NT2/D1 (cell line): ENCODE measurements around the gene TCIRG1.

Source experiments
- DNase-seq: peaks from one replicate; pipeline ENCODE4 v3.0.0-alpha.2; 2011; ENCODE audit warnings: low read depth, low spot score
- H3K27me3 ChIP-seq: 2 replicates; pipeline ENCODE4 v1.6.0; 2011; ENCODE audit warnings: mild to moderate bottlenecking; ENCODE audit not compliant: insufficient read length, insufficient read depth
- H3K36me3 ChIP-seq: 2 replicates; pipeline ENCODE4 v1.6.1; 2011; ENCODE audit warnings: mild to moderate bottlenecking, low read length, mixed read lengths; ENCODE audit not compliant: insufficient read depth, insufficient read length
- H3K4me1 ChIP-seq: 2 replicates; pipeline ENCODE4 v1.5.1; 2011; ENCODE audit not compliant: insufficient read depth, insufficient read length
- H3K4me3 ChIP-seq: 2 replicates; pipeline ENCODE4 v1.5.1; 2011; ENCODE audit warnings: low read depth; ENCODE audit not compliant: insufficient read length
- H3K9ac ChIP-seq: 2 replicates; pipeline ENCODE4 v1.6.0; 2011; ENCODE audit warnings: low read depth; ENCODE audit not compliant: insufficient read length
- H3K9me3 ChIP-seq: 2 replicates; pipeline ENCODE4 v1.5.1; 2011; ENCODE audit warnings: mild to moderate bottlenecking, low read length; ENCODE audit not compliant: insufficient read depth
- SUZ12 ChIP-seq: IDR thresholded peaks from 2 replicates; pipeline ENCODE4 v1.6.1; 2011; ENCODE audit not compliant: insufficient read length, insufficient read depth; ENCODE audit errors: extremely low read depth
- YY1 ChIP-seq: IDR thresholded peaks from 2 replicates; pipeline ENCODE4 v1.6.1; 2011; ENCODE audit not compliant: insufficient read length, insufficient read depth
- ZNF274 ChIP-seq: IDR thresholded peaks from 2 replicates; pipeline ENCODE4 v1.6.1; 2011; ENCODE audit warnings: mild to moderate bottlenecking, low read depth, low read length

The TCIRG1 gene

DNA sequence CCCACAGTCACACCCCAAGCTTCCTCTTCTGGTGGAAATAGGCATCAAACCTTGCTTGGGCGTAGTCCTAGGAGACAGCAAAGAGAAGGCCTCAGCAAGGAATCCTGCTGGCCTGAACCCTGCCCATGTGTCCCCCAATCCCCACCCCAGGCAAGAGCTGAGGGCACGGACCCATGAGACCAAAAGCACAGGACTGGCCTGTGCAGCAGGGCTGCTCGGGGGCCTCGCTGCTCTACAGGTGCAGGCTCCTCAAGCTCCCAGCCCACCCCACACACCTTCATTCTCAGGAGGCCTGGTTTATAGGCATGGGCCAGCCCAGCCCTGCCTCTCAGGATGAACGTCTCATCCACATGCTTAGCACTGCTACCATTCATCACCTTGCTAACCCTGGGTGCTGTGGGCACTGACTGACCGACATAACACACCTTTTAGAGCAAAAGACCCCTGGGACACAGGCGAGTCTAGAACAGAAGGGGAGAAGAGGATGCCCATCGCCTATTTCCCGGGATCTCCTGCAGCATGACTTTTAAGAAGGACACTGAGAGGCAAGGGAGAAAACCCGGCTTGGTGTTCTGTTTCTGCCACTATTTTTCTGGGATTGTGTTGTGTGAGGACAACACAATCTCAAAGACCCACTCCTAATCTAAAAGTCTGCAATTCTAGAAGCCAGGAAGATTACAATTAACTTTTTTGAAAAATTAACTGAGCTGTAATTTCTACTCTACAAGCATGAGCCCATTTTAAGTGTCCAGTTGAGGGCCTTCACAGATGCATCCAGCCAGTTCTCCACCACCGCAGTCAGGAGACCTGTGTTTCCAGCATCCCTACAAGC is 15.4 kb downstream of the TCIRG1 start:
- Histone ChIP-seq H3K27me3 (no peaks in the 10 kb centered on the region), H3K36me3 (peaks cover 63% of the 10 kb centered on the region), H3K9ac (no peak overlapping the region), H3K4me1 (peaks cover 4% of the 10 kb centered on the region), H3K9me3 (no peaks in the 10 kb centered on the region), H3K4me3 (no peak overlapping the region)
- TF ChIP-seq SUZ12, result no peak
- TF ChIP-seq ZNF274, result no peak
- TF ChIP-seq YY1, result no peak
- DNase-seq, result no peak

DNA sequence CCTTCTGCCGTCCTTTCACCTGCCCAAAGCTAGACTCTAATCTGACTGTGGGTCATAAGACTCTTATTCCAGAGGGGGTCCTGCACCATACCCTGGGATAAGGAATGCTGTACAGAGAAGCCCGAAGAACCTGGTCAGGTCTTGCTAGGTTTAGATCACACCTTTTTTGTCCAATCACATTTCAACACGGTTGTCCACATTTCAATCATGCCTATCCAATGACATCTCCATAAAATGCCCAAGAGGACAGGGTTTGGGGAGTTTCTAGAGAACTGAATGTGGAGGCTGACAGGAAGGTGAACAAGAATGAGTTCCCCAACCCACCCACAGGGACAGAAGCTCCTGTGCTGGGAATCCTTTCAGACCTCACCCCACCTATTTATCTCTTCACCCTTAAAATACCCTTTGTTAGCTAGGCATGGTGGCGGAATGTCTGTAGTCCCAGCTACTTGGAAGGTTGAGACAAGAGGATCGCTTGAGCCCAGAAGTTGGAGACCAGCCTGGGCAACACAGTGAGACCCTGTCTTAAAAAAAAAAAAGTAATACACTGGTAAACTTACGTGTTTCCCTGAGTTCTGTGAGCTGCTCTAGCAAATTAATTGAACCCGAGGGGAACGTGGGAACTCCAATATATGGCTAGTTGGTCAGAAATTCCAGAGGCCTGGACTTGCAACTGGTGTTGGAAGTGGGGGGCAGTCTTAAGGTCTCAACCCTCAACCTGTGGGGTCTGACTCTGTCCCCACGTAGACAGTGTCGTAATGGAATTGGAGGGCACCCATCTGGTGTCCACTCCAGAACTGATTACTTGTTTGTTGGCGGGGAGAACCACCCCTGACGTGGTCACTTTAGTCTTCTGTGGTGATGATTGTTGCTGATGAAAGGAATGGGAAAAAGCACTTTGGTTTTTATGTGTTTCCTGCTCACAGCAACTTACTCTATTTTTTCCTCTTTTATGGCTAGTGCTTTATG is 17.8 kb downstream of the TCIRG1 start:
- no peak for DNase-seq
- TF ChIP-seq SUZ12 (no peak), ZNF274 (no peak), YY1 (no peak)
- H3K36me3 ChIP-seq, result peaks cover 57% of the 10 kb centered on the region

DNA sequence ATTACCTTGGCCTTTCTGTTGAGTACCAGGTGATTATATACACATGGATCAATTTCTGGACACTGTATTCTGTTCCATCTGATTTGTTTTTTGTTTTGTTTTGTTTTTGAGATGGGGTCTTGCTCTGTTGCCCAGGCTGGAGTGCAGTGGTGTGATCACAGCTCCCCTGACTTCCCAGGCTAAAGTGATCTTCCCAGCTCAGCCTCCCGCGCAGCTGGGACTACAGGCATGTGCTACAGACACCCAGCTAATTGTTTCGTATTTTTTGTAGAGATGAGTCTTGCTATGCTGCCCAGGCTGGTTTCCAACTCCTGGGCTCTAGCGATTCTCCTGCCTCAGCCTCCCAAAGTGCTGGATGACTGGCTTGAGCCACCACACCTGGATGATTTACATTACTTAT is 19.0 kb downstream of the TCIRG1 start:
- H3K9me3 ChIP-seq, result no peaks in the 10 kb centered on the region
- no peak overlapping the region for H3K9ac ChIP-seq
- H3K36me3 ChIP-seq, result peaks cover 59% of the 10 kb centered on the region
- TF ChIP-seq SUZ12 (no peak), ZNF274 (no peak), YY1 (no peak)
- H3K4me3 ChIP-seq, result no peak overlapping the region
- no peaks in the 10 kb centered on the region for H3K27me3 ChIP-seq
- DNase-seq, result no peak
- no peaks in the 10 kb centered on the region for H3K4me1 ChIP-seq

More for the DNA sequence above, 17.8 kb downstream of the TCIRG1 start:
- Histone ChIP-seq H3K4me3 (no peak overlapping the region), H3K9ac (no peak overlapping the region), H3K9me3 (no peaks in the 10 kb centered on the region), H3K4me1 (peaks cover 2% of the 10 kb centered on the region), H3K27me3 (no peaks in the 10 kb centered on the region)

DNA sequence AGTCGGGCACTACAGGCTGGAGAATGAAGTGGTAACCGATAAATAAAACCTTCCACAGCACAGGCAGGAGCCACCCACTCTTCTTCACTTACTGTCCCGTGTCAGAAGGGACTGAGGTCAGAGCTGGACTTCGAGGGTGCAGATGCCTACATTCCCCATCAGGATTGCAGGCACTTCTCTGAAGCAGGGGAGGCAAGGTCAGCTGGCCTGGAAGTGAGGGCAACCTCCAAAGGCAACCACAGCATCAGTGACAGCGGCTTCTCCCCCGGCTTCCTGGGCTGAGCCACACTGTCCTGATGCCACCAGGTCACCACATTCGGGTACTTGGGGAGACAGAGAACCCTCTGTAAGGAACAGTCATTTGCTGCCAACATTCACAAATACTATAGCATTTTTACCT is 22.7 kb downstream of the TCIRG1 start:
- TF ChIP-seq SUZ12 (no peak), ZNF274 (no peak)
- DNase-seq, result no peak
- H3K4me3 ChIP-seq, result no peak overlapping the region
- H3K36me3 ChIP-seq, result peaks cover 70% of the 10 kb centered on the region
- H3K4me1 ChIP-seq, result no peaks in the 10 kb centered on the region
- H3K9me3 ChIP-seq, result no peaks in the 10 kb centered on the region
- H3K9ac ChIP-seq, result no peak overlapping the region
- H3K27me3 ChIP-seq, result no peaks in the 10 kb centered on the region

DNA sequence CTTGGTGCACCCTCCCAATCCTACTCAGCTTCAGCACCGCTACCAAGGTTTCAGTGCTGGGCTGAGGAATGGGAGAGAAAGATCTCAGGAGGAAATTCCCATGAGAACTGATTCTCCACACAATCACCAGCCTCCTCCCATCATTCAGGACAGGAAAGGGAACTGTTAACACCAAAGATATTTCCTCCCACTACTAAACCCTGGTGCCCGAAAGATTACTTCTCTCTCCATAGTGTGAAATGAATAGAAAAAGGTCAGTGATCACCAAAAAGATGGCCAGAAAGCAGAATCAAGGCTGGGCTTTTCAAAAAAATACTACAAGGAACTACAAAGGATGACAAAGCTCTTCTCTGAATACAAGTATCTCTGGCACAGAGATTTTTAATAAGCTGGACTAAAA is 26.1 kb downstream of the TCIRG1 start:
- H3K36me3 ChIP-seq, result peaks cover 90% of the 10 kb centered on the region

DNA sequence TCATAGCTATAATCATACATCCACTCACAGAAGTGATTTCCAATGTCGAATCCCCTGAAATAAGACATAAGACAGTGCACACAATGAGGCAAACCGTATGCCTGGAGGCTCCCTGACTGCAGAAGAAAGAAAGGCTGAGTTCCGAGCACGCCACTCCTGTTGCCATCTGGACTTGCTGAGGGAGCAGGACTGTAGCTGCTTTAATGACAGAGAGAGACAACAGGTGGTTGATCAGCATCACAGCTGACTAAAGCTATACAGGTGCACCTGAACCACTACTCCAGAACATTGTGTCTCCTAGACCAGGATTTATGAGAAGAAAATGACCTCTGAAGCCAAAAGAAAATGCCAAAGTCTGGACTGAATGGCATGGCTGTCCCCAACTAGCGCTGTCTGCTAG is 27.0 kb downstream of the TCIRG1 start:
- TF ChIP-seq SUZ12 (no peak), ZNF274 (no peak), YY1 (no peak)
- Histone ChIP-seq H3K4me3 (no peak overlapping the region), H3K27me3 (no peaks in the 10 kb centered on the region), H3K4me1 (no peaks in the 10 kb centered on the region), H3K9ac (no peak overlapping the region), H3K36me3 (peaks cover 94% of the 10 kb centered on the region), H3K9me3 (no peaks in the 10 kb centered on the region)
- no peak for DNase-seq

More for the DNA sequence above, 26.1 kb downstream of the TCIRG1 start:
- Histone ChIP-seq H3K9me3 (no peaks in the 10 kb centered on the region), H3K27me3 (no peaks in the 10 kb centered on the region), H3K4me3 (no peak overlapping the region), H3K4me1 (no peaks in the 10 kb centered on the region), H3K9ac (no peak overlapping the region)
- no peak for TF ChIP-seq ZNF274
- TF ChIP-seq SUZ12, result no peak
- TF ChIP-seq YY1, result no peak
- DNase-seq, result no peak

DNA sequence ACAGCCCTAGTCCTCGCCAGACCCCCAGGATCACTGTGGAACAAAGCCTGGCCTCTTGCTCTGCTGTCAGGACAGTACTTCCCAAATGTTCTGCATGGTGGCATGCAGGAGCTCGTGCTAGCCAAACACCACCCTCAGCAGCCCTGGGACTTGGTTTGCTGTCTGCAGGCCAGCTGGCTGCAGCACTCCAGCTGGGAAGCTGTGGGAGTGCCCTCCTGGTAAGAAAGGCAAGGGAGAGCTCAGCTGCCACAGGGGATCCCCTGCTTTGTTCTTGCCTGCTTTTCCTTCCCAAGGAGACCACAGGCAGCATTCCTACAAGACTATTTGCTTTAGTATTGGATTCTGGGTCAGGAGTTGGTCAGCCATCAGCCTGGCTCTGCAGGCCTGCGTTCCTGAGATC is 27.9 kb downstream of the TCIRG1 start:
- Histone ChIP-seq H3K4me3 (no peak overlapping the region), H3K27me3 (no peaks in the 10 kb centered on the region), H3K4me1 (peaks cover 2% of the 10 kb centered on the region), H3K36me3 (peaks cover 95% of the 10 kb centered on the region), H3K9me3 (no peaks in the 10 kb centered on the region), H3K9ac (no peak overlapping the region)
- TF ChIP-seq ZNF274, result no peak
- no peak for TF ChIP-seq YY1
- no peak for TF ChIP-seq SUZ12
- DNase-seq, result no peak
